Ascending aorta (tissue), 2 donors: Measurements from ENCODE around the gene NBL1. TPM values are rescaled to one million over a fixed set of nuclear protein-coding genes. Genes with fewer than 3 reads are reported as not detected.

Source experiments
- DNase-seq, 2 donors: peaks; one replicate each; pipeline ENCODE4 v3.0.0-alpha.2; 2019; ENCODE audit warnings: low spot score in 2 of 2
- H3K27ac ChIP-seq, 2 donors: fragments of 200-600 bp; sonication (generic); one replicate each; pipeline ENCODE4 v1.5.1; 2016 to 2017; ENCODE audit warnings: mild to moderate bottlenecking in 1 of 2
- H3K27me3 ChIP-seq: fragments of 200-600 bp; sonication (generic); one replicate; pipeline ENCODE4 v1.5.1; 2017
- H3K36me3 ChIP-seq, 2 donors: fragments of 200-600 bp; sonication (generic); one replicate each; pipeline ENCODE4 v1.5.1; 2016
- H3K4me1 ChIP-seq, 2 donors: fragments of 200-600 bp; sonication (generic); one replicate each; pipeline ENCODE4 v1.5.1; 2016 to 2017; ENCODE audit warnings: mild to moderate bottlenecking in 1 of 2
- H3K4me3 ChIP-seq, 2 donors: fragments of 200-600 bp; sonication (generic); one replicate each; pipeline ENCODE4 v1.5.1; 2016 to 2017; ENCODE audit warnings: mild to moderate bottlenecking in 1 of 2
- H3K9me3 ChIP-seq, 2 donors: fragments of 200-600 bp; sonication (generic); one replicate each; pipeline ENCODE4 v1.5.1; 2016
- intact Hi-C: fragments of 100-400 bp; cut with DNase I; formaldehyde crosslinking; loops from one replicate; pipeline ENCODE4 v1.15.1; 2023
- total RNA-seq: library from RNA; depleted of rRNA; stranded (reverse); fragments of >200 nt; gene quantifications from one replicate; pipeline ENCODE4 v1.1.0, GENCODE V29; 2016
- TF ChIP-seq, protein P1 (sequence below), 3 experiments: fragments of 200-600 bp in 2 of 3; fragments of 450-650 bp in 1 of 3; sonication (generic) in 2 of 3; IDR thresholded peaks; one replicate each; pipeline ENCODE4 v1.5.1; 2016 to 2019; ENCODE audit warnings: antibody characterized with exemption in 3 of 3, mild to moderate bottlenecking in 1 of 3, moderate library complexity in 1 of 3

NBL1 gene
- total RNA-seq, 1 donor from 2014 or later: 157 TPM

DNA sequence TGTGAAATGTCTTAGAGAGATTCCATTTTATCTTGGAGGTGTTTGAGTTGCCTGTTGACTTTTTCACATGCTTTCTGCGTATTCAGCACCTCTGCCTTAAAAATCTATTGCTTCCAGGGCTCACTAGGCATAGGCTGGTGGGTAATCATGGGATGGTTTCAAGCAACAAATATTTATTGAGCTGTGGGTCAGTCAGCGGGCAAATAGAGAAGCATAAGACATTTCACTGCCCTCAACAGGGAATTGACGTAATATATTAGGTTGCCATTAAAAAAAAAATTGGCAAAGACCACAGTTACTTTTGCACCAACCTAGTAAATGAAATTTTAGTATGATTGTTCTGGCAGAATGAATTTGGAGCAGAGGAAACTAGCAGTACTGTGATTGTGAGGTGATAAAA, 44.3 kb upstream of the NBL1 start:
- H3K9me3 ChIP-seq: no peaks in the 10 kb centered on the region
- H3K4me3 ChIP-seq: no peak overlapping the region
- no peaks in the 10 kb centered on the region for H3K36me3 ChIP-seq
- H3K27me3 ChIP-seq: no peaks in the 10 kb centered on the region
- DNase-seq: no peak
- intact Hi-C loops: loop anchor here (5.0 kb wide), 1 partner anchor 213 kb away; no protein-coding TSS in a partner anchor
- TF ChIP-seq, protein P1, sequence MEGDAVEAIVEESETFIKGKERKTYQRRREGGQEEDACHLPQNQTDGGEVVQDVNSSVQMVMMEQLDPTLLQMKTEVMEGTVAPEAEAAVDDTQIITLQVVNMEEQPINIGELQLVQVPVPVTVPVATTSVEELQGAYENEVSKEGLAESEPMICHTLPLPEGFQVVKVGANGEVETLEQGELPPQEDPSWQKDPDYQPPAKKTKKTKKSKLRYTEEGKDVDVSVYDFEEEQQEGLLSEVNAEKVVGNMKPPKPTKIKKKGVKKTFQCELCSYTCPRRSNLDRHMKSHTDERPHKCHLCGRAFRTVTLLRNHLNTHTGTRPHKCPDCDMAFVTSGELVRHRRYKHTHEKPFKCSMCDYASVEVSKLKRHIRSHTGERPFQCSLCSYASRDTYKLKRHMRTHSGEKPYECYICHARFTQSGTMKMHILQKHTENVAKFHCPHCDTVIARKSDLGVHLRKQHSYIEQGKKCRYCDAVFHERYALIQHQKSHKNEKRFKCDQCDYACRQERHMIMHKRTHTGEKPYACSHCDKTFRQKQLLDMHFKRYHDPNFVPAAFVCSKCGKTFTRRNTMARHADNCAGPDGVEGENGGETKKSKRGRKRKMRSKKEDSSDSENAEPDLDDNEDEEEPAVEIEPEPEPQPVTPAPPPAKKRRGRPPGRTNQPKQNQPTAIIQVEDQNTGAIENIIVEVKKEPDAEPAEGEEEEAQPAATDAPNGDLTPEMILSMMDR (IDR thresholded peaks at IDR 0.05): no peak
- peaks cover 3 to 44% of the 10 kb centered on the region in 2 donors for H3K4me1 ChIP-seq
- H3K27ac ChIP-seq: peak overlapping the region in 1 of 2 donors; percentile 3

DNA sequence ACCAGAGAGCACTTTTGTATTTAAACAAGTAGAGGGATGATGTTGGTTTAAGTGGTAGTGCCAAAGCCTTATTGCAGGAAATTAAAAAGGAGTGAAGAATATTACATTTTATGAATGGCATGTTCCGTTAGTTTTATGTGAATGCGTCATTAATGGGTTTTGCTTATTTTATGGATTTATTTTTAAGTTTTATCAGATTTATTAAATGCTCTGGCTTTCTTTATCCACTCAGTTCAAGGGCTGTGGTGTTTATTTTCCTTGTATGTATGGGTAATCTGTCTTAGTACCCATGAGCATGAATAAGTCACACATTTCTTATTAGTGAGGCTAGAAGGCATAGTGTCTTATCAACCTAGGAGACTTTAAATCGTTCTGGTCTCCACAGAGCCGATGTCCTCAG, 41.6 kb upstream of the NBL1 start:
- H3K4me1 ChIP-seq: peaks cover 0 to 42% of the 10 kb centered on the region in 2 donors
- H3K36me3 ChIP-seq: no peaks in the 10 kb centered on the region
- DNase-seq: no peak
- H3K4me3 ChIP-seq: no peak overlapping the region
- no peaks in the 10 kb centered on the region for H3K27me3 ChIP-seq
- TF ChIP-seq, protein P1 (IDR thresholded peaks at IDR 0.05): no peak
- intact Hi-C loops: no loop called here
- peak overlapping the region; percentile 26 to 60 for H3K27ac ChIP-seq
- no peaks in the 10 kb centered on the region for H3K9me3 ChIP-seq

DNA sequence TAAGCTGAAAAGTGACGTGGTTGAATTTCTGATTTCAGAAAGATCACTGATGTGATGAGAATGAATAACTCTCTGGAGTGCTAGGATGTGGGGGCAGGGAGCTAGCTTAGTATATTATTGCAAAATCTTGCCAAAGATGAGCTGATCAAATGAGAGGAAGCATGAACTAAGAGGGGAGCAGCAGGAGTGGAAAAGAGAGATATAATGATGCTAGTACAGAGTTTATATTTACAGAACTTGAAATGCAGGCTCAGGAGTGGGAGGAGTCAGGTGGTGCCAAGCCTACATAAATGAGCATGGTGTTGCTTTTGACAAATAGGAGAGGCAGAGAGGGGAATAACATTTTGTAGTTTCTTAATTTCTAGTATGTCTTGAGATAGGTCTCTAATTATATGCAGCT, 38.1 kb upstream of the NBL1 start:
- Histone ChIP-seq H3K9me3 (no peaks in the 10 kb centered on the region), H3K27me3 (no peaks in the 10 kb centered on the region), H3K27ac (peak overlapping the region in 1 of 2 donors; percentile 38), H3K4me3 (no peak overlapping the region), H3K4me1 (peaks cover 0 to 31% of the 10 kb centered on the region in 2 donors), H3K36me3 (no peaks in the 10 kb centered on the region)
- TF ChIP-seq, protein P1 (IDR thresholded peaks at IDR 0.05): no peak
- intact Hi-C loops: no loop called here
- no peak for DNase-seq

DNA sequence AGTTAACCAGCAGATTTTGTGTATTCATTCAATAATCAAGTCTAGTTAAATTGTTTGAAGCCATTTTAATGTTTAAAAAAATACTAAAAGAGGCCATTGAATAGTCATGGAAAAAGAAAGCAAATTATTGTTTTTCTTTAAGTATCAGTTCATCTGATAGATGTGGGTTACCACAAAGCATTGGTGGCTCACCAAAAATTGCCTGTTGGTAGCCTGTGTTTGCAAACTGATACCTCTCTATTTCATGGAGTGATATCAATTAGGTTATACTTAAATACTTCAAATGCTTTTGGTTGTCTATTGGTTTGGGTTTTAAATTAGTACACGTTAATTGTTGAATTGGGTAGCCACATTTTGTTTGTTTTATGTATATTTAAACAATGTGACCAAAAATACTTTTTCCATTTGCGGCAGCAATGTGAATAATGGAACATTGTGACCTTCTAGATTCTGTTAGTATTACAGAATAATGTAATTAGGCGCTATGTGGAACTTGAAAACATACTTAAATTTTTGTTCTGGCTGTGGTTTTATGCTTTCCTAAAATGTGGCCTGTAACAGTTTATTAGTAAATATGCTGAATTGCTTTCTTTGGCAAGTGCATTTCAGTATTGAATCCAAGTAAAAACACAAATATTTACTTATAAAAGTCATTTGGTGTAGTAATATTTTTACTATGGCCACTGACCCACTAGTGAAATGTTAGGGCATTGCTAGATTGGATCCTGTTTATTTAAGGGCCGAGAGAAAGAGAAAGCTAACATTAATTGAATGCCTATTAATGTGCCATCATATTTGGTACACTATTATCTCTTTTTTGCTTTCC, 37.1 kb upstream of the NBL1 start:
- no peak overlapping the region for H3K4me3 ChIP-seq
- TF ChIP-seq, protein P1 (IDR thresholded peaks at IDR 0.05): no peak
- peaks cover 0 to 31% of the 10 kb centered on the region in 2 donors for H3K4me1 ChIP-seq
- H3K9me3 ChIP-seq: no peaks in the 10 kb centered on the region
- no peaks in the 10 kb centered on the region for H3K36me3 ChIP-seq
- intact Hi-C loops: no loop called here
- no peaks in the 10 kb centered on the region for H3K27me3 ChIP-seq
- H3K27ac ChIP-seq: peak overlapping the region; percentile 38 to 59
- DNase-seq: no peak

DNA sequence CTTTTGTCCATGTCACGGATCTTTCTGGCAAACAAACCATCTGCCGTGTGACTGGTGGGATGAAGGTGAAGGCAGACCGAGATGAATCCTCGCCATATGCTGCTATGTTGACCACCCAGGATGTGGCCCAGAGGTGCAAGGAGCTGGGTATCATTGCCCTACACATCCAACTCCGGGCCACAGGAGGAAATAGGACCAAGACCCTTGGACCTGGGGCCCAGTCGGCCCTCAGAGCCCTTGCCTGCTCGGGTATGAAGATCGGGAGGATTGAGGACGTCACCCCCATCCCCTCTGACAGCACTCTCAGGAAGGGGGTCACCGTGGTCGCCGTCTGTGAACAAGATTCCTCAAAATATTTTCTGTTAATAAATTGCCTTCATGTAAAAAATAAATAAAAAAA, 35.9 kb upstream of the NBL1 start:
- peak overlapping the region in 1 of 2 donors; percentile 38 for H3K27ac ChIP-seq
- TF ChIP-seq, protein P1 (IDR thresholded peaks at IDR 0.05): no peak

More for the DNA sequence above, 35.9 kb upstream of the NBL1 start:
- Histone ChIP-seq H3K4me1 (peaks cover 0 to 21% of the 10 kb centered on the region in 2 donors), H3K27me3 (no peaks in the 10 kb centered on the region), H3K9me3 (no peaks in the 10 kb centered on the region), H3K36me3 (no peaks in the 10 kb centered on the region), H3K4me3 (no peak overlapping the region)
- intact Hi-C loops: no loop called here
- DNase-seq: no peak
